Suprapubic skin (tissue), 4 donors: Measurements from ENCODE around the gene MAEA. TPM values are rescaled to one million over a fixed set of nuclear protein-coding genes. Genes with fewer than 3 reads are reported as not detected.

ENCODE experiments used
- DNase-seq, 2 donors: peaks; one replicate each; pipeline ENCODE4 v3.0.0-alpha.2; 2019; ENCODE audit warnings: low spot score in 2 of 2
- H3K27ac ChIP-seq: fragments of 200-600 bp; sonication (generic); one replicate; pipeline ENCODE4 v1.5.1; 2019
- H3K27me3 ChIP-seq: fragments of 200-600 bp; sonication (generic); one replicate; pipeline ENCODE4 v1.5.1; 2019
- H3K36me3 ChIP-seq: fragments of 200-600 bp; sonication (generic); one replicate; pipeline ENCODE4 v1.5.1; 2019
- H3K4me1 ChIP-seq: fragments of 200-600 bp; sonication (generic); one replicate; pipeline ENCODE4 v1.5.1; 2019
- H3K4me3 ChIP-seq: fragments of 200-600 bp; sonication (generic); one replicate; pipeline ENCODE4 v1.5.1; 2019; ENCODE audit warnings: mild to moderate bottlenecking
- H3K9me3 ChIP-seq: fragments of 200-600 bp; sonication (generic); one replicate; pipeline ENCODE4 v1.5.1; 2019
- CTCF ChIP-seq, 2 donors: fragments of 200-600 bp in 1 of 2; fragments of 450-650 bp in 1 of 2; sonication (generic) in 1 of 2; IDR thresholded peaks; one replicate each; pipeline ENCODE4 v1.5.1; 2016 to 2019; ENCODE audit warnings: antibody characterized with exemption in 2 of 2, mild to moderate bottlenecking in 1 of 2, moderate library complexity in 1 of 2
- EP300 ChIP-seq: sonication (generic); formaldehyde crosslinking; IDR thresholded peaks from one replicate; pipeline ENCODE4 v1.6.1; 2017; ENCODE audit warnings: antibody characterized with exemption
- POLR2A ChIP-seq, 2 donors: fragments of 450-650 bp; IDR thresholded peaks; one replicate each; pipeline ENCODE4 v1.6.1; 2017; ENCODE audit warnings: antibody characterized with exemption in 2 of 2, mild to moderate bottlenecking in 2 of 2, moderate library complexity in 2 of 2
- POLR2AphosphoS5 ChIP-seq, 3 donors: sonication (generic); formaldehyde crosslinking; IDR thresholded peaks; one replicate each; pipeline ENCODE4 v1.6.1; 2017; ENCODE audit warnings: antibody characterized with exemption in 3 of 3
- WGBS: methylation state at CpG from one replicate; pipeline ENCODE4 v1.1.5; 2018; 5-methylcytosine and 5-hydroxymethylcytosine counted together
- total RNA-seq, 4 donors: library from RNA; depleted of rRNA; stranded (reverse); fragments of >200 nt; gene quantifications; one replicate each; pipeline ENCODE4 v1.1.0, GENCODE V29; 2016

MAEA gene
- total RNA-seq, 4 donors from 2014 or later: 58.7 to 112 (median 69.5) TPM

- DNase-seq: no peak
- H3K36me3 ChIP-seq: peaks cover 41% of the 10 kb centered on the region
- H3K27me3 ChIP-seq: no peaks in the 10 kb centered on the region
- no peak overlapping the region for H3K27ac ChIP-seq
- no peak for TF ChIP-seq CTCF (IDR thresholded peaks at IDR 0.05)
- TF ChIP-seq POLR2A (IDR thresholded peaks at IDR 0.05): no peak
- no peak for TF ChIP-seq POLR2AphosphoS5 (IDR thresholded peaks at IDR 0.05)
- no peak for TF ChIP-seq EP300
- no peak overlapping the region for H3K4me3 ChIP-seq
- peaks cover 5% of the 10 kb centered on the region for H3K4me1 ChIP-seq
- no peaks in the 10 kb centered on the region for H3K9me3 ChIP-seq
- WGBS: 100% methylated on average over 5 of the region's 16 CpGs
These were observed 70.3 kb downstream of the MAEA start for GRCh38 chr4:1359976-1360375.

GRCh38 chr4:1360423-1361283 is 71.0 kb downstream of the MAEA start:
- Histone ChIP-seq H3K4me1 (peaks cover 7% of the 10 kb centered on the region), H3K9me3 (no peaks in the 10 kb centered on the region), H3K4me3 (no peak overlapping the region), H3K27ac (no peak overlapping the region), H3K36me3 (peaks cover 37% of the 10 kb centered on the region), H3K27me3 (no peaks in the 10 kb centered on the region)
- WGBS: 82% methylated on average over 15 of the region's 29 CpGs
- no peak for DNase-seq
- TF ChIP-seq CTCF (IDR thresholded peaks at IDR 0.05) (no peak), EP300 (no peak), POLR2A (IDR thresholded peaks at IDR 0.05) (no peak), POLR2AphosphoS5 (IDR thresholded peaks at IDR 0.05) (no peak)

GRCh38 chr4:1361431-1361830 is 71.7 kb downstream of the MAEA start:
- H3K4me1 ChIP-seq: peaks cover 10% of the 10 kb centered on the region
- H3K36me3 ChIP-seq: peaks cover 37% of the 10 kb centered on the region
- DNase-seq: no peak
- no peaks in the 10 kb centered on the region for H3K9me3 ChIP-seq
- no peak overlapping the region for H3K27ac ChIP-seq
- H3K4me3 ChIP-seq: no peak overlapping the region
- H3K27me3 ChIP-seq: no peaks in the 10 kb centered on the region
- TF ChIP-seq POLR2AphosphoS5 (IDR thresholded peaks at IDR 0.05): no peak
- TF ChIP-seq EP300: no peak
- no peak for TF ChIP-seq CTCF (IDR thresholded peaks at IDR 0.05)
- no peak for TF ChIP-seq POLR2A (IDR thresholded peaks at IDR 0.05)
- WGBS: 86% methylated on average over 18 of the region's 18 CpGs

- TF ChIP-seq CTCF (IDR thresholded peaks at IDR 0.05) (no peak), POLR2A (IDR thresholded peaks at IDR 0.05) (no peak), POLR2AphosphoS5 (IDR thresholded peaks at IDR 0.05) (no peak), EP300 (no peak)
- no peak overlapping the region for H3K4me3 ChIP-seq
- WGBS: 84% methylated on average over 10 of the region's 10 CpGs
- no peak overlapping the region for H3K27ac ChIP-seq
- peaks cover 40% of the 10 kb centered on the region for H3K36me3 ChIP-seq
- peaks cover 10% of the 10 kb centered on the region for H3K4me1 ChIP-seq
- no peaks in the 10 kb centered on the region for H3K27me3 ChIP-seq
- no peak for DNase-seq
- H3K9me3 ChIP-seq: no peaks in the 10 kb centered on the region
These were observed 72.4 kb downstream of the MAEA start for GRCh38 chr4:1362046-1362445.

- Histone ChIP-seq H3K36me3 (peaks cover 40% of the 10 kb centered on the region), H3K4me3 (no peak overlapping the region), H3K27me3 (no peaks in the 10 kb centered on the region), H3K27ac (no peak overlapping the region), H3K9me3 (no peaks in the 10 kb centered on the region), H3K4me1 (peaks cover 10% of the 10 kb centered on the region)
- WGBS: 93% methylated on average over 5 of the region's 17 CpGs
- TF ChIP-seq CTCF (IDR thresholded peaks at IDR 0.05): no peak
- no peak for TF ChIP-seq POLR2AphosphoS5 (IDR thresholded peaks at IDR 0.05)
- no peak for TF ChIP-seq EP300
- no peak for TF ChIP-seq POLR2A (IDR thresholded peaks at IDR 0.05)
- DNase-seq: no peak
These were observed 72.8 kb downstream of the MAEA start for GRCh38 chr4:1362521-1362920.
